Natural killer cell (primary cell): ENCODE data around the gene RARRES1. TPM values are rescaled to one million over a fixed set of nuclear protein-coding genes. Genes with fewer than 3 reads are reported as not detected.

ENCODE experiments used
- ATAC-seq, 3 donors: fragments of 150-1000 bp in 2 of 3; fragments of 200-7000 bp in 1 of 3; cut with Tn5 transposase; 1 replicate in 1 of 3; 2 replicates in 2 of 3; pipeline ENCODE4 v1.10.0; 2021; ENCODE audit warnings: mild to moderate bottlenecking in 2 of 3, moderate library complexity in 2 of 3
- DNase-seq, 2 donors: peaks; one replicate each; pipeline versions ENCODE4 v3.0.0 to v3.0.0-alpha.2; 2013 to 2021; ENCODE audit warnings: mixed read lengths in 1 of 2
- H3K27ac ChIP-seq: one replicate; pipeline ENCODE4 v1.5.1; 2013; ENCODE audit warnings: mild to moderate bottlenecking, low read length
- H3K27me3 ChIP-seq: one replicate; pipeline ENCODE4 v1.6.1; 2013; ENCODE audit warnings: low read length; ENCODE audit not compliant: control insufficient read depth, insufficient read depth
- H3K36me3 ChIP-seq: one replicate; pipeline ENCODE4 v1.6.1; 2013; ENCODE audit warnings: low read length; ENCODE audit not compliant: control insufficient read depth, insufficient read depth
- H3K4me1 ChIP-seq: one replicate; pipeline ENCODE4 v1.6.1; 2013; ENCODE audit warnings: low read length; ENCODE audit not compliant: control insufficient read depth, insufficient read depth
- H3K4me3 ChIP-seq: one replicate; pipeline ENCODE4 v1.5.1; 2013; ENCODE audit warnings: low read length
- H3K9me3 ChIP-seq: one replicate; pipeline ENCODE4 v1.6.1; 2013; ENCODE audit warnings: low read length; ENCODE audit not compliant: control insufficient read depth, insufficient read depth
- H3K27ac Mint-ChIP-seq, 2 donors: one replicate each; pipeline ENCODE4 v1.8.0; 2022; ENCODE audit warnings: mild to moderate bottlenecking in 2 of 2, mixed read lengths in 2 of 2, moderate library complexity in 1 of 2
- H3K27me3 Mint-ChIP-seq, 2 donors: one replicate each; pipeline ENCODE4 v1.8.0; 2022; ENCODE audit warnings: low read depth in 2 of 2, mixed read lengths in 2 of 2
- H3K36me3 Mint-ChIP-seq: one replicate; pipeline ENCODE4 v1.8.0; 2022; ENCODE audit warnings: mixed read lengths
- H3K4me1 Mint-ChIP-seq, 2 donors: one replicate each; pipeline ENCODE4 v1.8.0; 2022; ENCODE audit warnings: mixed read lengths in 2 of 2
- H3K4me3 Mint-ChIP-seq: one replicate; pipeline ENCODE4 v1.8.0; 2022; ENCODE audit warnings: mild to moderate bottlenecking, moderate library complexity, mixed read lengths
- H3K9me3 Mint-ChIP-seq, 2 donors: one replicate each; pipeline ENCODE4 v1.8.0; 2022; ENCODE audit warnings: mixed read lengths in 2 of 2
- WGBS: methylation state at CpG from one replicate; pipeline ENCODE4 v1.1.7; 2013; ENCODE audit warnings: missing lambda C conversion rate; ENCODE audit not compliant: insufficient coverage; 5-methylcytosine and 5-hydroxymethylcytosine counted together
- intact Hi-C: fragments of 100-400 bp; cut with micrococcal nuclease; formaldehyde crosslinking; loops from one replicate; pipeline ENCODE4 v1.14.2; 2022
- total RNA-seq, 4 donors: library from RNA; stranded (reverse); fragments of 120-200 nt in 1 of 4; gene quantifications; one replicate each; pipeline versions ENCODE4 v1.2.3 to v1.2.4, GENCODE V29; 2013 to 2022
- TF ChIP-seq, protein P1 (sequence below): fragments of 200-600 bp; IDR thresholded peaks from one replicate; pipeline ENCODE4 v1.8.0; 2022; ENCODE audit warnings: antibody characterized with exemption

The RARRES1 gene
- total RNA-seq, 3 donors from 2014 or later (not counting 1 experiment from before 2014, with no cell fraction given) = not detected

DNA sequence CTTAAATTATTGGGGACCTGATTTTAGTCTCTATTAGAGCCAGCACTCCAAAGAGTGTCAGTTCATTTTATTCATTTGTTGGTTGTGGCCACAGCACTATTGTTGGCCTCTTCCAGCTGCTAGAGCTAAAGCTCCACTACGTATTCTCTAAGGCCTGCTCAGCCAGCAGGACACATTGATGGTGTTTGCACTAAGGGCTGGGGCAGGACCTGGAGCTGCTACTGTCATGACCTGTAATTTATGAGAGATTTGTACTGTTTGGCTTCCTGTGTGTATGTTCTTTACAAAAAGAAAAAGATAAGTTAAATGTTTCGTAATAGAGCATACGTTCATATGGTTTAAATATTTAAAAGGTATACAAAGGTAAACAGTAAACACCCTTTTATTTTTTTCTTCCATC is 79.8 kb downstream of the RARRES1 start:
- no peaks in the 10 kb centered on the region for H3K27me3 Mint-ChIP-seq
- Histone ChIP-seq H3K4me1 (no peaks in the 10 kb centered on the region), H3K9me3 (no peaks in the 10 kb centered on the region), H3K4me3 (no peak overlapping the region), H3K36me3 (peaks cover 56% of the 10 kb centered on the region), H3K27ac (no peak overlapping the region), H3K27me3 (no peaks in the 10 kb centered on the region)
- H3K4me3 Mint-ChIP-seq = no peak overlapping the region
- H3K36me3 Mint-ChIP-seq = peaks cover 6% of the 10 kb centered on the region
- ATAC-seq = no peak
- no peaks in the 10 kb centered on the region for H3K9me3 Mint-ChIP-seq
- TF ChIP-seq, protein P1, sequence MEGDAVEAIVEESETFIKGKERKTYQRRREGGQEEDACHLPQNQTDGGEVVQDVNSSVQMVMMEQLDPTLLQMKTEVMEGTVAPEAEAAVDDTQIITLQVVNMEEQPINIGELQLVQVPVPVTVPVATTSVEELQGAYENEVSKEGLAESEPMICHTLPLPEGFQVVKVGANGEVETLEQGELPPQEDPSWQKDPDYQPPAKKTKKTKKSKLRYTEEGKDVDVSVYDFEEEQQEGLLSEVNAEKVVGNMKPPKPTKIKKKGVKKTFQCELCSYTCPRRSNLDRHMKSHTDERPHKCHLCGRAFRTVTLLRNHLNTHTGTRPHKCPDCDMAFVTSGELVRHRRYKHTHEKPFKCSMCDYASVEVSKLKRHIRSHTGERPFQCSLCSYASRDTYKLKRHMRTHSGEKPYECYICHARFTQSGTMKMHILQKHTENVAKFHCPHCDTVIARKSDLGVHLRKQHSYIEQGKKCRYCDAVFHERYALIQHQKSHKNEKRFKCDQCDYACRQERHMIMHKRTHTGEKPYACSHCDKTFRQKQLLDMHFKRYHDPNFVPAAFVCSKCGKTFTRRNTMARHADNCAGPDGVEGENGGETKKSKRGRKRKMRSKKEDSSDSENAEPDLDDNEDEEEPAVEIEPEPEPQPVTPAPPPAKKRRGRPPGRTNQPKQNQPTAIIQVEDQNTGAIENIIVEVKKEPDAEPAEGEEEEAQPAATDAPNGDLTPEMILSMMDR = no peak
- no peak overlapping the region for H3K27ac Mint-ChIP-seq
- DNase-seq = no peak
- 88% methylated on average over 1 of the region's 3 CpGs for WGBS
- intact Hi-C loops = no loop called here
- H3K4me1 Mint-ChIP-seq = peaks cover 4 to 6% of the 10 kb centered on the region in 2 donors

DNA sequence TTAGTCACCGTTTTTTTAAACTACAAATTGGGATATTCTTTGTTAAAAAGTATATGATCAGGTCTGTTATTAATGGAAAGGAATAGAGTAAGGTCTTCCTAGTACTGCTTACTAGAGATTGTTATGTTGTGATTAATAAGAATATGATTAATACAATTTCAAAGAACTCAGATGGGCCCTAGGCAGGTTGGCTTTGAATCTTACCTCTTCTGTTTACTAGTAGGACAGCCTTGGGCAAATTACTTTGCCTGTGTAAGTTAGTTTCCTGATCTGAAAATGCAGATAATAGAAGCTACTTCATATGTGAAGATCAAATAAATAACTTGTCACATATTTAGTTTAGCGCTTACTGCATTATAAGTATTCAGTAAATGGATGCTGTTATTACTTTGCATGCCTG is 81.1 kb downstream of the RARRES1 start:
- Histone ChIP-seq H3K4me1 (no peaks in the 10 kb centered on the region), H3K27me3 (no peaks in the 10 kb centered on the region), H3K36me3 (peaks cover 59% of the 10 kb centered on the region), H3K27ac (no peak overlapping the region), H3K4me3 (no peak overlapping the region), H3K9me3 (no peaks in the 10 kb centered on the region)
- no peak for ATAC-seq
- peaks cover 10 to 12% of the 10 kb centered on the region in 2 donors for H3K4me1 Mint-ChIP-seq
- H3K9me3 Mint-ChIP-seq = no peaks in the 10 kb centered on the region
- H3K4me3 Mint-ChIP-seq = no peak overlapping the region
- no peak for DNase-seq
- TF ChIP-seq, protein P1 = no peak
- intact Hi-C loops = no loop called here
- peaks cover 6% of the 10 kb centered on the region for H3K36me3 Mint-ChIP-seq
- no peaks in the 10 kb centered on the region for H3K27me3 Mint-ChIP-seq
- WGBS = 100% methylated on average over 1 of the region's 2 CpGs
- no peak overlapping the region for H3K27ac Mint-ChIP-seq

DNA sequence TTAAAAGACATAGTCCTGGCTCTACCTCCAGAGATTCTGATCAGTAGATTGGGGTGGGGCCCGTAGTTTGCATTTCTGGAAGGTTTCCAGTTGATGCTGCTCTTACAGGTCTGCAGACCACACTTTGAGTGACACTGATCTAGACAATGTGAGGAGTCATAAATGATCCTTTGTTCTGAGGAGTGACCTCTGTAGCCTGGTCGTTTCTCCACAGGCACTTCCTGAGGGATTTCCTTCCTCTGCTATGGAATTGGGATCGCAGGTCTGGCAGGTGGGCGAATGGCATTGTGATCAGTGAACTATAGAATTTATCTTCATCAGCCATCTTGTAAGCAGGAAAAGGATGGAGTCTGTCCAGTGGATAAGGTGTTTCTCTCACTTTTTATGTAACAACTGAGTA is 82.5 kb downstream of the RARRES1 start:
- Mint-ChIP-seq H3K36me3 (peaks cover 3% of the 10 kb centered on the region), H3K4me1 (peaks cover 22 to 26% of the 10 kb centered on the region in 2 donors), H3K4me3 (no peak overlapping the region), H3K27ac (no peak overlapping the region), H3K9me3 (no peaks in the 10 kb centered on the region), H3K27me3 (no peaks in the 10 kb centered on the region)
- intact Hi-C loops = loop anchor here (10.0 kb wide), 1 partner anchor 1975 kb away; the partner anchor contains the start of gene TIPARP
- 79% methylated on average over 4 of the region's 4 CpGs for WGBS
- Histone ChIP-seq H3K4me3 (no peak overlapping the region), H3K27ac (no peak overlapping the region), H3K4me1 (no peaks in the 10 kb centered on the region), H3K36me3 (peaks cover 51% of the 10 kb centered on the region), H3K27me3 (no peaks in the 10 kb centered on the region), H3K9me3 (no peaks in the 10 kb centered on the region)
- ATAC-seq = no peak
- DNase-seq = no peak
- TF ChIP-seq, protein P1 = no peak

Other genes starting within 250 kb of the RARRES1 start
- 1 to 10 TPM; 2.8 to 5.3 (median 3.1) TPM for gene MLF1, start 161.3 kb downstream of the RARRES1 start, total RNA-seq
- 10 to 100 TPM; 38.4 to 55.5 (median 50.4) TPM for gene GFM1, start 87.9 kb downstream of the RARRES1 start, total RNA-seq
- gene LXN, start 59.8 kb downstream of the RARRES1 start, total RNA-seq = 1 to 10 TPM; 2.2 to 3.9 (median 3.5) TPM
- 10 to 100 TPM; 27.3 to 37.3 (median 33.6) TPM for gene MFSD1, start 69.6 kb upstream of the RARRES1 start, total RNA-seq